Measurements from ENCODE around the gene SIM2.

Gene SIM2

DNA sequence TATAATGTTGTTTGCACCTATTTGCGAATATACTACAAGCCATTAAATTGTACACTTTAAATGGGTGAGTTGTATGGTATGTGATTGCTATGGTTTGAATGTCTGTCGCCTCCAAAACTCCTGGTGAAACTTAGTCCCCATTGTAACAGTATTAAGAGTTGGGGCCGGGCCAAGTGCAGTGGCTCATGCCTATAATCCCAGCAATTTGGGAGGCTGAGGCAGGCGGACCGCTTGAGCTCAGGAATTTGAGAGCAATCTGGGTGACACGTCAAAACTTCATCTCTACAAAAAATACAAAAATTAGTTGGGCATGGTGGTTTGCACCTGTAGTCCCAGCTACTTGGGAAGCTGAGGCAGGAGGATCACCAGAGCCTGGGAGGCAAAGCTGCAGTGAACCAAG lies 12.0 kb upstream of the SIM2 start:
- DNase-seq (ENCODE audit: low read depth in 1 of 2, low spot score in 1 of 2) = no peak

DNA sequence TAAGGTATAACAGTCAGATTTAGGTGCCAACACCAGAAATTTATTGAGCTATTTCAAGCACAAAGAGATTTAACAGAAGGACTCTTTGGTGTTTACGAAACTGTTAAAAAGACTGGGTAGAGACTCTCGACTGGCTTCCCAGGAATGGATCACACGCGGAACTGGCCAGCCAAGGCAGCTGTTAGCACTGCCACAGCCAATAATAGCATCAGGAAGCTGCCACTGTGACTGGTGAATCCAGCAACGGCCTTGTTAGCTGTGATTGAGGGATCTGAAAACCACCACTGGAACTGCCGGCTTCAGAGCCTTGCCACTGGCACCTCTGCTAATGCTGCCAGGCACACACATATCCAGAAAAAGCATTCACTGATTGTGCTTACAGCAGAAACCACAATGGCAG lies 10.6 kb upstream of the SIM2 start:
- no peak for DNase-seq (ENCODE audit: low read depth in 1 of 2, low spot score in 1 of 2)

DNA sequence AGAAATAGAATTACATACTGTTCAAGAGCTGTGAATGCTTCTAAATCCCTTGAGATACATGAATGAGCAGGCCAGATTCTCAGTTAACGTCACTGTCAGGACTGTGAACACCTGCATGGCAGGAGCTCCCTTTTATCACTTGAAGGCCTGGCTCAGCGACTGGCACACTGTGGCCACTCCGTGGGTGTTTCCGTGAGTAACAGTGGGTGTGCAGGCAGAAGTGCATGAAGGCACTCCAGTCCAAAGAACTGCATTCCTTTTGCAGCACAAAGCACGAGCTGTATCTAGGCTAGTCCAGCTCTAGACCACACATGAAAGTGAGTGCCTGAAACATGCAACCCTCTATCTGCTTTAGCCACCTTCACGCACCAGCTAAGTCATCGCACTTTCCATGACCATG lies 9.6 kb upstream of the SIM2 start:
- no peak for DNase-seq (ENCODE audit: low read depth in 1 of 2, low spot score in 1 of 2)

DNA sequence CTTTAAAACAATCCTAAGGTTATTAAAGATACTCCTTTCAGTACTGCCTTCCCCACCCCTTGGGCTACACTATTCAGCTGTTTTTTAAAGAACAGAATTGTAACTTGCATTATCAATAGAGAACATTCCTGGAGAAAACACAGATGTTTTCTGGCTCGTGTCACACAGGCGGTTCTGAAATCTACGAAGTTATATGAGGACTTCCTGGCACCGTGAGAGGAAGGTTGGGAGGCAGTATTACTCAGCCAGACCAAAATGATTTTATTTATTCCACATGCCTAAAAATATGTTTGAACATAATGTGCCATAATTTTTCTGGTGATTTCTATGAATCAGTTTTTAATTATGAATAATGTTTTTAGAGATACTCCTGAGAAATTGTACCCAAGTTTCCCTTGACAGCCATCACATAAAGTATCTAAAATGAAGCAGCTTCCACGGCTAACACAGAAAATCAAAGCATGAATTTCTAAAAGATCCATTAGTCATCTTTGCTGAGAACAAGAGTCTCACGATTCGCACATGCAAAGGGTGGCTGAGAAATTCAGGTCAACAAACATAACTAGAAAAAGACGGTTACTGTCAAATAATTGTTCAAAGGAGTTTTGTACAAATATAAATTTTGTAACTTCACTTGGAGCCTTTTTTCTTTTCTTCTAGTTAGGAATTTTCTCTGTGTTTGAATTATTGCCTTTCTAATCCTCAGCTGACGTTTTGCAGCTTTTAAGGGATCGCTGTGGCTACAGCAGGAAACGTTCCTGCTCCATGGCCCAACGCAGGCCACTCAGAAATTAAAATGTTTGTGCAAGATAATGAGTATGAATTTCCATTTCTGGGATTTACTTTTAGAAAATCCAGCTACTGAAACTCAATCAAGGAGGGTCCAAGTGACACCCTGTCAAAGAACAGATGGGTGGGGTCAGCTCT lies 8.0 kb upstream of the SIM2 start:
- no peak for DNase-seq (ENCODE audit: low read depth in 1 of 2, low spot score in 1 of 2)

DNA sequence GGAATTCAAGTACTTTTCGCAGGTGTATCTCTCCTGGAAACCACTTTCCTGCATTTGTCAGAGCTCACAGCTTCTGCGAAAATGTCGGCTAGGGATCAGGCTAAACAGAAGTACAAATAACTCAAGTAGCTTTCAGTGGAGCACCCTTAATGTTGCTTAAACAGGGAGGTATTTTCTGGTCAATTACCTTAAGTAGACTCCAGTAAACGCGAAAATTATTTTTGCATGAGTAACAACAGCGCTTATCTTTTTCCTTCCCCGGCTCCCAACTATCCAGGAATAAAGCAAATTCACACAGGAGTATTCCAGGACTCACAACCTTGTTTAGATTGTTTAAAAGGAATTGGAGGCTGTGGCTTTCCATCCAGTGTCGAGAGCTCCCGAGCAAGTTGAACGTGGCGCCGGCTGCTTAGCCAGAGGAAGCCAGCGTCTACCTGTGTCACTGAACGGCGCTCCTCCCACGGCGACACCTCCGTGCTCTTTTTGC lies 7.3 kb upstream of the SIM2 start:
- DNase-seq (ENCODE audit: low read depth in 1 of 2, low spot score in 1 of 2) = no peak

DNA sequence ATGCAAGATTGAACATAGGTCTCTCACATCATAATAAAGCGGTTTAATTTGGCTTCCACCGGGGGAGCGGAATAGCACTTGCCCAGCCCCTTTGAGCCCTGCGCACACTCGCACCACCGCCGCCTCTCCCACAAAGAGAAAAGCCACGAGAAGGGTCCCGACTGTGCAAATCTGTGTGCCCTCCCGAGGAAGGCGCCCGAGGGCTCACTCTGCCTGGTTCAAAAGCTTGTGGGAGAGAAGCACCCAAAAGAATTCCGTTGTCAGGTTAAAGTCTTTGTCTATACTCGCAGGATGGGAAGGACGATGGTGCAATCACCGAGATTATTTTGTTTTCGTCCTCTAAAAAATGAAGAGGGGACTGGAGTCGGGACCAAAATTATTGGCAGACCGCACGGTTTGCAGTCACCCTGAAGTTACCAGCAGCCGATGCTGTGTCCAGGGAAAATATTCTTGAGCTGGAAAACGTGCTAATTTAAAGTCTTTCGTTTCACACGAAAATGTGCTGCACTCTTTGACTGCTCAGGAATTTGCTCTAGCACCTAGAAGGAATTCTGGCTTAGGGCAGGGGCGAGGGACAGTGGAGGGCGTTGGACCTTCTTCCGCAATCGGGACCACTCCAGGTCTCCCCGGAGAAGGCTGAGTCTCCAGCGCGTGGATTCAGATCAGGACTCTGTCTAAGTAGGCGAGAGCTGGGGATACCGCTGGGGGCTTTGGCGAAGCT lies 6.6 kb upstream of the SIM2 start:
- DNase-seq (ENCODE audit: low read depth in 1 of 2, low spot score in 1 of 2) = no peak

DNA sequence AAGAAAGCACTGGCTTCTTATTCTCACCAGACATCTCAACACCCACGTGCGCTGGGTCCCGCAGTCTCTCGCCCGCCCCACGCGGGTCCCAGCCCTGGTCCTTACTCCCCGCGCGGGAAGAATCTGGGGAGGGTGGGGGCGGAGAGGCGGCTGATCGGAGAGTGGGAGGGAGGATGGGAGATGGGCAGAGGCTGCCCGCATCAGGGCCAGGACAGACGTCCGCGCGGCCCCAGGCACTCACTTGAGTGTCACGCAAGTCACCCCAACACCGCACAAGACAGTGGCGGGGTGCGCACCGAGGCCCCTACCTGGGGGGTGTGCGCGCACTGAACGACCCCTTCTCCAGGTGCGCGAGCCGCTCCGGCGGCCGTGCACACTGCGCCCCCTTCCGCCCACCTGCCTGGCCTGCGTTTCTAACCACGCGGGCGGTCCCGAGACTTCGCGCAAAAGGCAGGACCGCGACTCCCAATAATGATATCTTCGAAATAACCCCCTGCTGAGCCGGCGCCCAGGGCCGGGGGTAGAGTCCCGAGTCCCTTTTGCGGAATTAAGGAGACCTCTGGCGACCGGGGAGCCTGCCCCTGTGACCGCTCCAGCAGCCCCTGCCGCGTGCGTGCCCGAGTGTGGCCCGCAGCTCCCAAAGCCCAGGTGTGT lies 6.0 kb upstream of the SIM2 start:
- no peak for DNase-seq (ENCODE audit: low read depth in 1 of 2, low spot score in 1 of 2)

DNA sequence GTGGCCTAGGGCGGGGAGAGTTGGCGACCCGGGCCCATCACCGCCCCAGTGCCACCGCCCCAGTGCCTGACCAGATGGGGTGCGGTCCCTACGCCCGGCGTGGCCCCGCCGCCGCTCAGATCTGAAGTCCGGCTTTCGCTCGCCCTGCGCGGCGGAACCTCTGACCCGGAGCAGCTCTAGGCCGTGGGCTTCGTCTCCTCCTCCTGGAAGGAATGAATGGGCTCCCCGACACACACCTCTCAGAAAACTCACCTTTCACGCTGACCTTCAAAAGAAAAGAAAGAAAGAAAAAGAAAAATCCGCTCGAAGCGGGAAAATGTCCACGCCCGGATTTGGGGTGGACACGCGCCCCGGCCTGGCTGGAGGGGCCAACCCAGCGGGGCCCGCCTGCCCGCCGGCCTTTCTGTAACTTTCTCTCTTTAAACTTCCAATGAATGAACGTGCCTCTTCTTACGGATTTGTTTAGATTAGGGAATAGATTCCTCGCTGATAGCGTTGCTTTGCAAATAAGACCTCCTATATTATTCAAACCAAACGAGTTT lies 5.4 kb upstream of the SIM2 start:
- no peak for DNase-seq (ENCODE audit: low read depth in 1 of 2, low spot score in 1 of 2)

DNA sequence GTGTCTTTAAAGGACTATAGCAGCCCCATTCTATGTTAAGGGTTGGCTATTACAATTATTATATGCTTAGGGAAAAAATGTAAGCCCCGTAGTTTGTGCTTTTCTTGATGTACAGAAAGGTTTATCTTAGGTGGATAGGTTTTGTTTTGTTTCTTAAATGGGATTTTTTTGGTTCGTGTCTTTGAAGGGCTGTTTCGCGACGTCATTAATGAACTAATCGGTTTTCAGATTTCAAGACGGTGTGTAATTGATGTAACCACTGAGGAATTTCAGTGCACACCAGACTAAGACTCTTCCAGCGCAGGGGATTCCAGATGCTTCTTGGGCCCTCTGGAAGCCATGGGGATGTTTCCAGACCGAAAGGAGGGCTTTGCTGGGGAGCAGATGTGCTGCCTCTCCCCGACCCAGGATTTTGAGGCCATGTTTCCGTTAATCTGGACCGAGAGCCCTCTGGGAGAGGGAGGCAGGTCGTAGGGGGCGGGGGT lies 4.8 kb upstream of the SIM2 start:
- DNase-seq (ENCODE audit: low read depth in 1 of 2, low spot score in 1 of 2) = no peak

DNA sequence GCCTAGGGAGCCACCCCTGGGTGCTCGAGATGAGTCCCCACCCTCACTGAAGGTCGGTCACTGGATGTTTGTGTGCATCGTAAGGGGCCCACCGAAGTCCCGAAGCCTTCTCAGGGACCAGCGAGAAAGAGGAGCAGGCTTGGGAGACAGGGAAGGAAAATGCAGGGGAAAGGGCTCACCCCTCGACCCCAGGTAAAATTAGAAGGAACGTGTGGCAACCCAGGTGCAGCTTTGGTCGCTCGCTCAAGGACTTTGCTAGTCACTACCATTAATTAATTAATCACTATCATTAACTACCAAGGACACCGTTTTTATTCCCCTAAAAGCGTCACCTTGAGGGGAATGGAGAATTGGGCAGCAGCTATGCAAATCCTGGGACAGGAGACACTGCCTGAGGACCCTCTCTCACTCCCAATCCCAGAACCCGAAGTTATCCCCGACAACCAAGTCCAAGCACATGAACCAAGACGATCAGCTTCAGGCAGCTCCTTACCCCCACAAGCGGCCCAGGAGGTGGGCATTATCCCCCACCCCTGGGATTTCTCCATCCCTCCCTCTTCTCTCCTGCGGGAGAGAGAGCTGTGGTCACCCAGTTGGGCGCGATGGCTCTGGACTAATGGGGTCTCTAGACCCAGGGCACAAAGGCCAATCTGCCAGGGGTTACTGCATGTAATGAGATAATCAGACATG lies 4.2 kb upstream of the SIM2 start:
- no peak for DNase-seq (ENCODE audit: low read depth in 1 of 2, low spot score in 1 of 2)

DNA sequence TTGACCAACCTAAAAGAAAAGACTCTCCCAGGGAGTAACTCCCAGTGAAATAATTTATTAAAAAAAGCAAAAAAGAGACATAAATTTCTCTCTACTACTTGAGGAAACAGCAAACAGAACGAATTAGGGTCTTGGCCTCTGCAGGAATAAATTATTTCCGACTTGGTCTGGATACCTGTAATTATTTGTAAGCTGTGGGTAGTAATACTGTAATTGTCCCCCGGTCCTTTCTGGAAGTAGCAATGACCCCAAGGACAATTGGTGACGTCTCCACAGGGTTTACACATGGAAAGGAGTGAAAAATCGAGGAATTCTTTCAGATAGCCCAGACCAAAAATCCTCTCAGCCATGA lies 3.7 kb upstream of the SIM2 start:
- DNase-seq (ENCODE audit: low read depth in 1 of 2, low spot score in 1 of 2) = no peak

DNA sequence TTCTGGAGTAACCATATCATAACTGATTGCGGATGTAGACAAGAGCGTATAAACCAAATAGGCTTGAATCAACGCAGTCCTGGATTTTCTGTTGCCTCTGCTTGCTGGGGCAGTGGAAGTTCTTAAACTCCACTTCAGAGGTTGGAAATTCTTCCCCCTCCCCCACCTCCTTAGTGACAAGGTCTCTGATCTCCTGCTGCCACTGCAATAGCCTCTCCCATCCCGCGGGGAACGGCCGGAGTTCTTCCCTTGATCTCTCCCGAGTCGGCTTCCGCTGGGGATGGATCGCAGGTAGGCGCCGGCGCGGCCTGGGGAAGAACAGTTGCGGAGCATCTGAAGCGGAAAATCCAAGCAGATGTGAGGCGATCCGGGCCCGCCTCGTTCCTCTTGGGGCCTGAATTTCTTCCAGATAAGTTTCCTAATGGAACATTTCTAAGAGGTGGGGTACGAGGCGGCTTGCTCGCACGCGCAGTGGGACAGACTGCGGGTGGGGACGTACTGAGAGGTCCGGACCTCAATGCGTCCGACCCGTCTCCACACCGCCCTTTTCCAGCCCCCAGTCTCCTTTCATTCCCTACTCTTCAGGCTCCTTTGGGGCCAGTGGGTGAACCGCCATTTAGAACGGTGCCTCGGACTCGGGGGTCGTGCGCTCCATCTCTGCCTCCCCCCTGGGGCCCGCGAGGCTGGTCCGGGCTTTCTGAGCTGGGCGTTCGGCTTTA lies 3.1 kb upstream of the SIM2 start:
- DNase-seq (ENCODE audit: low read depth in 1 of 2, low spot score in 1 of 2) = no peak

DNA sequence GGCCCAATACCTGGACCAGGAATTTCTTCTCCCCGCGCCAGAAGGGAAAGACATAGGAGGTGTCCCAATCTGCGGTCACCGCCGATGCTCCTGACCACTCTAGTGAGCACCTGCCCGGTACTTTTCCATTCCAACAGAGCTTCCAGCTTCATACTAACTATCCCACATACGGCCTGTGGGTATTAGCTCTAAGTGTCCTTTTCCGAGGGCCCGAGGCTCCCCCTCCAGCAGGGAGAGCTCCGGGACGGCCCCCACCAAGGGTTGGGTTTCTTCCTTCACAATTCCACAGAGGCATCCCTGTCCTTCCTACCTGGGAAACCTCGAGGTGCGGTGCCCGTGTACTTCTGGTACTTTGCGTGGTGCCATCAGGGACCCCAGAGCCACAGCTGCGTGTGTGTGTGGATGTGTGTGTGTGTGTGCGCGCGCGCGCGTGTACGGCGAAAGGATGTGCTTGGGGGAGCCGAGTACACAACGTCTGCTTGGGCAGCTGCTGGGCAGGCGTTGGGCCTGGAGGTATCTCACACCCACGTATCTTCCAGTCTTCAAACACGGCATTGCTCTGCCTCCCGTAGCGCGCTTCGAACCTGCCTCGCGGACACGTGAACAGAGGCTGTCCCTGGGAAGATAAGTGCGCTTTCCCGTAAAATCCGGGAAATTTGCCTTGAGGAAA lies 2.4 kb upstream of the SIM2 start:
- DNase-seq (ENCODE audit: low read depth in 1 of 2, low spot score in 1 of 2) = no peak

DNA sequence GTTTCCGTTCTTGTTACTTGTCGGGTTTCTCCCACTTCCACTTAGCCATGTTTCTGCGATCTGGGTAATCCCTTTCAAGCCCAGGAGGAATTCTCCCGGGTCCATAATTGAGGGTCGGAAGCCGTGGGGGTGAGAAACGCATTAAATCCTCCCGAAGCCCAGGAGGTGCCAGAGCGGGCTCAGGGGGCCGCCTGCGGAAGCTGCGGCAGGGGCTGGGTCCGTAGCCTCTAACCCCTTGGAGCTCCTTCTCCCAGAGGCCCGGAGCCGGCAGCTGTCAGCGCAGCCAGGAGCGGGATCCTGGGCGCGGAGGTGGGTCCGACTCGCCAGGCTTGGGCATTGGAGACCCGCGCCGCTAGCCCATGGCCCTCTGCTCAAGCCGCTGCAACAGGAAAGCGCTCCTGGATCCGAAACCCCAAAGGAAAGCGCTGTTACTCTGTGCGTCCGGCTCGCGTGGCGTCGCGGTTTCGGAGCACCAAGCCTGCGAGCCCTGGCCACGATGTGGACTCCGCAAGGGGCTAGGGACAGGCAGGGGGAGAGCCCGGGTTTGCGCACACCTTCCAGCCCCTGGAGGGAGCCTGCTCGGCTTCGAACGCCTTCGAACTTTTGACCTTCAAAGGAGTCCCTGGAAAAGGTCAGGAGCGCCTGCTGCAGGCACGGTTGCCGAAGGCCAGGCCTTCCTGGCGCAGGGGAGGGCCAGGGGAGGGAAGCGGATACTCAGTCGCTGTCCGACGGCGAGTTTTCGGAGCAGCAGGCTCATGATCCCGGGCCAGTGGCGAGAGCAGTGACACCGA lies 1.7 kb upstream of the SIM2 start:
- DNase-seq (ENCODE audit: low read depth in 1 of 2, low spot score in 1 of 2) = no peak

DNA sequence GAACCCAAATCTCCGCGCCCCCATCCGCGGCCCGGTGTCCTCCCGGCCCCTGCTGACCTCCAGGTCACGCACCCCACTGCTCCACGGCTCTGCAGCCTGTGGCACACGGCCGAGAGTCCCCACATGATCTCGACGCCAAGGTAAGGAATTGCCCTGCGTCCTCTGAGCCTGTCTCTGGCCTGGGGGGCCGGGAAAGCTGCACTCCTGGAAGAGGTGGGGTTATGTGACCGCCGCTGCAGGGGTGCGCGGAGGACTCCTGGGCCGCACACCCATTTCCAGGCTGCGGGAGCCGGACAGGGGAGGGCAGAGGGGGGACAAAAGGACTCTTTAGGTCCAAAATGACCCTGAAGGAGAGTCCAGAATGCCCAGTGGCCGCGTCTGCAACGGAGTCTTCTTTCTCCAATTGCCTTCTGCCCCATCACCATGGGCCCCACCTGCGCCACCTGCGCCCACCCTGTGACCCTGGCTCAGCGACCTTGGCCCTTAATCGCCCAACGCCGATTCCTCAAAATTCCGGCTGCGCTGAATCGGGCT lies 997 bp upstream of the SIM2 start:
- DNase-seq (ENCODE audit: low read depth in 1 of 2, low spot score in 1 of 2) = no peak

DNA sequence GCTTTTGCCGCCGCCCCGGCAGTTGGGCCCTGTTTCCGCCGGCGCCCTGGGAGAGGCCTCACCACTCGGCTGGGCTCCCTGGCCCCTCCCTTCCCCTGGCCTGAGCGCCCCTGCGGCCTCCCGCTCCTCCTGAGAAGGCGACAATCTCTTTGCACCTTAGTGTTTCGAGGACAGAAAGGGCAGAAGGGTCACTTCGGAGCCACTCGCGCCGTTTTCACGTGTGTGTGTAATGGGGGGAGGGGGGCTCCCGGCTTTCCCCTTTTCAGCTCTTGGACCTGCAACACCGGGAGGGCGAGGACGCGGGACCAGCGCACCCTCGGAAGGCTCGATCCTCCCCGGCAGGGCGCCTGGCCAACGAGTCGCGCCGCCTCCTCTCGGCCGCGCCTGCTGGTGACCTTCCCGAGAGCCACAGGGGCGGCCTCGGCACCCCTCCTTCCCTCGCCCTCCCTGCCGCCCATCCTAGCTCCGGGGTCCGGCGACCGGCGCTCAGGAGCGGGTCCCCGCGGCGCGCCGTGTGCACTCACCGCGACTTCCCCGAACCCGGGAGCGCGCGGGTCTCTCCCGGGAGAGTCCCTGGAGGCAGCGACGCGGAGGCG lies 432 bp upstream of the SIM2 start:
- no peak for DNase-seq (ENCODE audit: low read depth in 1 of 2, low spot score in 1 of 2)

DNA sequence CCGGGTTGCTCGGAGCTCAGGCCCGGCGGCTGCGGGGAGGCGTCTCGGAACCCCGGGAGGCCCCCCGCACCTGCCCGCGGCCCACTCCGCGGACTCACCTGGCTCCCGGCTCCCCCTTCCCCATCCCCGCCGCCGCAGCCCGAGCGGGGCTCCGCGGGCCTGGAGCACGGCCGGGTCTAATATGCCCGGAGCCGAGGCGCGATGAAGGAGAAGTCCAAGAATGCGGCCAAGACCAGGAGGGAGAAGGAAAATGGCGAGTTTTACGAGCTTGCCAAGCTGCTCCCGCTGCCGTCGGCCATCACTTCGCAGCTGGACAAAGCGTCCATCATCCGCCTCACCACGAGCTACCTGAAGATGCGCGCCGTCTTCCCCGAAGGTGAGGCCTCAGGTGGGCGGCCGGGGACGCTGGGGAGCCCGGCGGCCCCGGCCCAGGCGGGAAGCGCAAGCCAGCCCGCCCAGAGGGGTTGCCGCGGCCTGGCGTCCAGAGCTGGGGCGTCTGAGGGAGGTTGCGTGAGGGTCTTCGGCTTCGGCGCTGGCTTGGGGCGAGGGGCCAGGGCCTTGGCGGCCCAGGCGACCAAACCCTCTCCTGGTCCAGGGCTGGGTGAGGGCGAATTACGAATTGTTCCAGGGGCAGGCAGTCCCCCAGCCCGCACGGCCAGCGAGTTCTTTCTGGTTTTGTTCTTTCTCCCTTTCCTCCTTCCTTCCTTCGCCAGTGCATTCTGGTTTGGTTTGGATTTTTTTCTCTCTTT lies 805 bp downstream of the SIM2 start:
- DNase-seq (ENCODE audit: low read depth in 1 of 2, low spot score in 1 of 2) = no peak

Data from stimulated activated CD4-positive, alpha-beta T cell treated with anti-CD3 and anti-CD28 coated beads, Interleukin-15, amount 100 ng/mL, for 1 hour (primary cell).